GM21360 (cell line): ENCODE data around the gene SRSF2.
"Not testable (repeated sequence)": the region's sequence is repeated elsewhere in the genome, so short reads cannot be mapped to it uniquely, and the experiment has no call there.

ENCODE experiments used
- ATAC-seq: cut with Tn5 transposase; IDR thresholded peaks from one replicate; pipeline ENCODE4 v1.9.1; 2021; ENCODE audit warnings: mild to moderate bottlenecking, moderate library complexity; ENCODE audit not compliant: unreplicated experiment

Gene SRSF2

DNA sequence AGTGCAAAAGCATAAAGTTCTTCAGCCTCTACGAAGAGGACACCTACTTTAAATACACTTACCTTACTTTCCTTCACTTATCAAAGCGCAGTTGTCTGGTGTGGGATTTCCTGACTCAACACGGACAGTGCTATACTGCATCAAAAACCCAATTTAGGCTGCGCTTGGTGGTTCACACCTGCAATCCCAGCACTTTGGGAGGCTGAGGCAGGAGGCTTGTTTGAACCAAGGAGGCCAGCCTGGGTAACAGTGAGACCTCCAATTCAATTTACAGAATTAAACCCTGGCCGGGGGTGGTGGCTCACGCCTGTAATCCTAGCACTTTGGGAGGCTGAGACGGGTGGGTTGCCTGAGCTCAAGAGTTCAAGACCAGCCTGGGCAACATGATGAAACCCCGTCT lies 14.9 kb downstream of the SRSF2 start:
- ATAC-seq, result no peak

DNA sequence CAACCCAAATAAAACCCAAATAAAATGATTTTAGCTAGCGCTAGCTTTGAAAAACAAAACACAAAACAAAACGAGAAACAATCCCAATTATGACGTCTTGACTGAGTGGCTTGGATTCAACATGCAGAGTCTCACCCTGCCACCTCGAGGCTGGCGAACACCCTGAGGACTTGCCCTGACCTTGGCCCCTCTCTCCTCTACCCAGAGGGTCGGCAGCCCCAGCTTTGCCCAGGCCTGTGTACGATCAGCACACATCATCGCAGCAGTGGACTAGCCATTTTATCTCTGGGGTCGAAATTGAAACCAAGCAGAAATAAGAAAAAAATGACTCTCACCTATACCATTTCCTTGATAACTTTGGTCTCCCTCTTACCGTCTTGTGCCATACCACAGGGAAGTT lies 15.7 kb downstream of the SRSF2 start:
- ATAC-seq, result no peak

DNA sequence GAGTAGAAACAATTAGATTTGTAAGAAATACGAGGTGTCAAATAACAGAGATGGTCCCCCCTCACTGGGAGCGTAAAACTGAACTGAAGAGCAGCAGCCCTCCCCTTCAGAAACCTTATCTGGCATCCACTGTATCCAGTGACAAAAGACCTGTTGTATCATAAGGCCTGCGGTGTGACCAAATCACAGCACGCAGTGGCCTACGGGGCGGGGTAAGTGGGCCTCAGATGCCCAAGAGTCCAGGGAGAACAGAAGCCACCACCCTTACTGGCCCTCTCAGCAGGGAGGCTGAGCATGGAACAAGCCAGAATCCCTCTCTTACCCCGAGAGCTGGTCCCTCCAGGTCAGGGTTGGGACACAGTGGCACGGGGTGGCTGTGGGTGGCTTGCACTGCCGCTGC lies 16.2 kb downstream of the SRSF2 start:
- ATAC-seq, result no peak

DNA sequence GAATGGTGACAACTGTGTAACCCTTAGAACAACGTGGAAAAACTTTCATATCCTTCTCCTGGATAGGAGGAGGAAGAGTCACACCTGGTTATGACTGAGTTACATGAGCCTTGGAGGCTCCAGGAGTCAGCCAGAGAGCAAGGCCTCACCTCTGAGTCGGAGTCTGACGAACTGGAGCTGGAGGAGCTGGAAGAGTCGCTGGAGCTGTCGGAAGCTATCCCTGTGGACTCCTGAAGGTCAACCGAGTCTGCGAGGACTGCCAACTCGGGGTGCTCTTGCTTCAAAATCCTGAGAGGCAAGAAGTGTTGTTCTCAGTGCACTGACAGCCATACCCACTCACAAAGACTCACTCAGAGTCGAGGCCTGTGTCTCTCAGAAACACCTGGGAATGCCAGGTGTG lies 16.9 kb downstream of the SRSF2 start:
- ATAC-seq, result no peak

DNA sequence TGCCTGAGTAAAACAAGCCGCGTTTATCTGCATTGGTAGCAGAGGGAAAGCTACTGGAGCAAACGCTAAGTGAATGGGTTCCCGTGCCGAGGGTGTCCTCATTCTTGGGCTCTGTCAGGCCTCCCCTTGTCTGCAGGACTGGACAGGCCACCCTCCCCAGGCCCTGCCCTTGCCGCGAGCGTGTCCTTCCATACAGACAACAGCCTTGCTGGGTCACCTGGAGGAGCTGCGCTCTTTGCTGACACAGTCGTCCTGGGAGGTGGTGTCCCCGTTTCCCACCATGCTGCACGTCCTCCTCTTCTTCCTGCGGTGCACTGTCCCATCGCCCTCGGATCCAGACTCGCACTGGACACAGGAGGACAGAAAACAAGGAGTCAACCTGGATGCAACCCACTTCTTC lies 18.6 kb downstream of the SRSF2 start:
- no peak for ATAC-seq

DNA sequence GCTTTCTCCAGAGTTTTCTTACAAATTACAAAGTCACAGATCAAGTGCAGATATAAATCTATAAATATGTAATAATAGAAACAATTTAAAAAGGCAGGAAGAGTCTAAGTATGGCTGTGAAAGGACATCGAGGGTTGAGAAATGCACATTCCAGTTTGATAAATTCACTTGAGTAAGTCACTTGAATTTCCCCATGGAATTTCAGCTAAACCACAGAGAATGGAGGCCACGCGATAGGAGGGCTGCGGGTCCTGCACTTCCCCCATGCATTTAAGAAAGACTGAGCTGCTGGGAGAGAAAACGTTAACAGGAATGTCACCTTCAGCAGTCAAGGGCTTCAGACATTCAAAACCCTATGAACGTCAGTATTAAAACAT lies 20.3 kb downstream of the SRSF2 start:
- ATAC-seq, result no peak

DNA sequence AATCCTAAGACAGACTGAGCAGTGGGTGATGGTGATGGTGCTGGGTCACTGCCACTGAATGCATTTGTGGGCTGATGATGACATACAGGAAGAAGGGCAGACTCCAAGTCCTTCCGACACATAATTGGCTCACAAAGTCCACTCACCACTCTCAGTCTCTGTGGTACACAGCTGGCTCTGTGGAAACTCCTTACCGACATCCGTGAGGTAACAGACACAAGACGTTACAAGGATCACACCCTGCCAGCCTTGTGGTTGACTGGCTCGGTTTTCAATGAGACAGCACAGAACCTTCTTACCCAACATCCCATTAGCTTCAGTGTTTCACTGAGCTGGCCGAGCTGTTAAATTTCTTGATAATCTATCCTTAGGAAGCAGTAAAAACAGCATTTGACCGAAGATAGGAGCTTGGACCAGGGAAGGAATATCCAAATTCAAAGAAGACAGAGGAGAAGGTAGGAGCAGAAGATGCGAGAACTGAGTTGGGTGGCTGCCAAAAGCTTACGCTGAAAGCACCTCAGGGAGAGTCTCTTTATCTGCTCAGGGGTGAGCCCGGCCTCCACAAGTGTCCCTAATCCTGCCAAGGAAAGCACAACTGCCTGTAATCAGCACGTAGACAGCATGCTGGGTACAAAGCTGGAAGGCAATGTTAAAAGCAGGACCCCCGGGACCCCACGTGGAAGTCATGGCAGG lies 20.8 kb downstream of the SRSF2 start:
- no peak for ATAC-seq

DNA sequence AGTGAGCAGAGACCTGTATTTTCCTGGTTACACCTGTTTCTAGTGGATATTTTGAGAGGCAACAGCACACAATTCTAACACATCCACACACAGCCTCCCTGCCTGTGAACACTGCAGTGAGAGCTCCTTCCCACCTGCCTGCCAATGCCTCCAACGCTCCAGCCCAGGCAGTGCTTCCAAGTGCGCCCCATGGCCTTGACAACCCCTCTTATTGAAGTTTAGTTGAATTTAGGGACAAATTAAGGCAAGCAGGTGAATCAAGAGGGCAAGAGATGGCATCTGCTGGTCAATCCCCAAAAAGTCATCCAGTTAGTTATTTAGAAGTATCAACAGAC lies 21.7 kb downstream of the SRSF2 start:
- ATAC-seq, result no peak

DNA sequence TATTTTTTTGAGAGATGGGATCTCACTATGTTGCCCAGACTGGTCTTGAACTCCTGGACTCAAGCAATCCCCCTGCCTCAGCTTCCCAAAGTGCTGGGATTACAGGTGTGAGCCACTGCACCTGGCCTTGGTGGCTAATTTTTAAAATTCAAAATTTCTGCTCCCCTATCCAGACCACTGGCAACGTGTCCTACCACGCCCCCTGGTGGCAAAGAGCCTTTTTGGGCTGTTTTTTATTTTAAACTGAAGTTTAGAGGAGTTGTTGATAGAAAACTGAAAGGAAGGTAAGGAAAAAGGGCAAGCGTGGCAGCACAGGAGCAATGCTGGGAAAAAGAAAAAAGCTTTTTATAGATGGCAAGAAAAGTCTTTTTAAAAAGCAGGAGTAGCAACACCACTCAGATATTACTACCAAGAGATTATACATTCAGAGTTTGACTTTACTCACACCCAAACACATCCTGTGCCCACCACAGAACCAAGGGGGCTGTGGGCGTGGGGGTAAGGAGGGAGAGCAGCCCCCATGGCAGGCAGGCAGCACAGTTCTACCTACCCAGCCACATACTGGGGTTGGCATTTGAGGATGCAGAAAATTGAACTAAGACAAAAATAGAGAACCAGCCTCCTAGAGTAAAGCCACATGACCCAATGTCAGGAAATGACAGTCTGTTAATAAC lies 22.2 kb downstream of the SRSF2 start:
- ATAC-seq, result no peak

DNA sequence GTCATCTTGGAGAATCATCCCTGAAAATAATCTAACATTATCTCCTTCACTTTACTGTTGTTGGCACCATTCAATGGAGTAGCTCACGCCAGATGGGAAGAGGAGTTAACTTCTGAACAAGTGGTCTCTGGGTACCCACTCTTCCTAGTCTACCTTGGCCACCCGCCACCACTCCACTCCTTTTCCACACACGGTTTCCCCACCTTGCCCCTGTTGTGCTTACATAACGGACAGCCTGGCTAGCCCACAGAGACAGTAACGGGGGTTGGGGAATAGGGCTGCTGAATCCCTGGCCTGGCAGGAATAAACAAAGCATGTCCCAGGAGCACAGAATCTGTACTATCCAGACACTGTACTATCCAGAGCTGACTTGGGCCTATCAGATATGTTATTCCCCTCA lies 22.8 kb downstream of the SRSF2 start:
- no peak for ATAC-seq

DNA sequence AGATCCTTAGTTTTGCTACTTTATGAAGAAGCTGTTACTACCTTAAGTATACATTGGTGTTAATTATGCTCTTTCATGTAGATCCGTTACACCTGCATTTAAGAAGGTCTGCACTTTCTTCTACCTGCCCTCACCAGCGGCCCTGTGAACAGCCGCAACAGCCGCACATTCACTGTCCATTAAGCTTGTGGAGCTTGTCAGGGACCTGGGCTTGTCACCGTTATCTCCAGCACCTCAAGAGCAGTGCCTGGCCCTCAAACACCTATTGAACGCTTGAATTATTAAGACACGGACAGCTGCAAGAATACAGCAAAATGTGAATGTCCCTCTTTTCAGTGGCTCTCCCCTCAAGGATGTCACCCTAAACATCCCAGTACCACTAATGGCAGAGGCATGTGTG lies 23.4 kb downstream of the SRSF2 start:
- ATAC-seq, result no peak

DNA sequence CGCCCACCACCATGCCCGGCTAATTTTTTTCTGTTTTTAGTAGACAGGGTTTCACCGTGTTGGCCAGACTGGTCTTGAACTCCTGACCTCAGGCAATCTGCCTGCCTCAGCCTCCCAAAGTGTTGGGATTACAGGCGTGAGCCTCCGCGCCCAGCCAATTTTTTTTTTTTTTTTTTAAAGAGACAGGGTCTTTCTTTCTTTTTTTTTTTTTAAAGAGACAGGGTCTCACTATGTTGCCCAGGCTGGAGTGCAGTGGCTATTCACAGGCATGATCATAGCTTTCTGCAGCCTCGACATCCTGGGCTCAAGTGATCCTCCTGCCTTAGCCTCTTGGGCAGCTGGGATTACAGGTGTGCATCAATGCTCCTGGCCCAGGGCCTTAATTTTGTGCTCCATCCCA lies 24.8 kb downstream of the SRSF2 start:
- ATAC-seq, result not testable (repeated sequence)

DNA sequence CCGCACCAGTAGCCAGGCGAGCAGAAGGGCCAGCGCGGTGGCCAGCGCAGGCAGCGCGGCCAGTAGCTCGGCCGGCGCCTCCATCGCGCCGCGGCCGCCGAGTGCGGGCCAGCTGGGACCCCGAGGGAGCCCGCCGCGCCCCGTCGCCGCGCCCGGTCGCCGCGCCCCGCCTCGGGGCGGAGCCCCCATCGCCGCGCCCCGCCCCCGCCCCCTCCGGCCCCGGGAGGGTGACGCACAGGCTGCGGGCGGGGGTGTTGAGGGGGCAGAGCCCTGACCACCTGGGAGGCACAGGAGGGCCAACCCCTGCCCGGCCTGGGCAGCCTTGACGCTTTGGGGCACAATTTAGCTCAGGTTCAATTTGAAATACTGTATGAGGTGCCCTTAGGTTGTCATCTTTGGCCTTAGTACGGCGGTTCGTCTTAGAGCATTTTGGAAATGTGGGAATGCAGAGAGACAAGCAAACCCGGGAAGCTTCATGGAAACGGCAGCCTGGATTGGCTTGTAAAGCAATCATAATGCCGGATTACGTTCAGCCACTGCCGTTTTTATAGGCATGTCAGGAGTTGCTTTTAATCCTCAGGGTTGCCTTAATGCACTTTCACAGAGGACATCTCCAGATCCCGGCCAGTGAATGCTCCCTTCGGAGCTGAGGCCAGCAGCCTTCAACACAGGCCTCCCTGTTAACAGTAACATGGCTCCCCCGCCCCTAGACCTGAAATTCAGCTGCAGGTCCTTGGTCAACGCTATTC lies 26.1 kb downstream of the SRSF2 start, which contains the start of gene MXRA7:
Gene MXRA7 (minus strand): TSS at position 103 of the 749 bp plus-strand sequence. CDS start 19 bp downstream, at position 84.
- ATAC-seq, result no peak

DNA sequence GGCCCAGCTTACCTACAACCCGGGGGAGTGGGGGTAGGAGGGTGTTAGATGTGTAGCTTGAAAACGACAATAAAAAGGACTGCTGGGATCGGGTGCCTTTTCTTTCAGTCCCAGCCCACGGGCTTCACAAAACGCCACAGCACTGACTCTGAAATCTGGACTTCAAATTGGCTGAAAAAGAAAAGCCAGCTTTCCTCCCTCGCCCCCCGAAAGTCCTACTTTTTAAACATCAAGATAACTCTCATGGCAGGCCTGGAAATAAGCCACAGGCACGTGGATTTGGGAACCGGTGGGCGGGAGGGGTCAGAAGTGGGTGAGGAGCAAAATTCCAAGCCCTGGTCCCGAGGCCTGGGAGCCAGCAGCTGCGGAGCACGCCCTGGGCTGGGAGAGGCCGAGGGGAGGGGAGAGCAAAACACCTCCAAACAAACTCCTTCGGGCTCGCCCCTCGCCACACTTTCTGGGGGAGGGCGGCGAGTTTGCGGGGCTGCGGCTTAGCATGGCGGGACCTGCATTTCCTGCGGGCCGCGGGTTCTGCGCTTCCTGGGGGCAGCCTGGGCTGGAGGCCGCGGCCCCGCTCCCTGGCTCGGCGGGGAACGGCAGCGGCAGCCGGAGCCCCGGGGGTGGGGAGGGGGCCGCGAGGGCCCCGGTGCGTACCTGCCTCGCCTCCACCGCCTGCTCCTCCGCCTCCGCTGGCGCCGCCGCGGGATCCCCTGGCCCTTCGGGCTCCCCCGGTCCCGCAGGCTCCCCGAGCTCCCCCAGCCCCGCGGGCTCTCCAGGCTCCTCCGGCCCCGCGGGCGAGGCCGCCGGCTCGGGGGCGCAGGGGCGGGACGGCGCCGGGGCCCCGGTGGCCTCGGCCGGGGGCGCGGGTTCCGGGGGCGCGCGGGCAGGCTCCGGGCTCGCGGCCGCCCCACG lies 26.9 kb downstream of the SRSF2 start:
- ATAC-seq, result not testable (repeated sequence)

DNA sequence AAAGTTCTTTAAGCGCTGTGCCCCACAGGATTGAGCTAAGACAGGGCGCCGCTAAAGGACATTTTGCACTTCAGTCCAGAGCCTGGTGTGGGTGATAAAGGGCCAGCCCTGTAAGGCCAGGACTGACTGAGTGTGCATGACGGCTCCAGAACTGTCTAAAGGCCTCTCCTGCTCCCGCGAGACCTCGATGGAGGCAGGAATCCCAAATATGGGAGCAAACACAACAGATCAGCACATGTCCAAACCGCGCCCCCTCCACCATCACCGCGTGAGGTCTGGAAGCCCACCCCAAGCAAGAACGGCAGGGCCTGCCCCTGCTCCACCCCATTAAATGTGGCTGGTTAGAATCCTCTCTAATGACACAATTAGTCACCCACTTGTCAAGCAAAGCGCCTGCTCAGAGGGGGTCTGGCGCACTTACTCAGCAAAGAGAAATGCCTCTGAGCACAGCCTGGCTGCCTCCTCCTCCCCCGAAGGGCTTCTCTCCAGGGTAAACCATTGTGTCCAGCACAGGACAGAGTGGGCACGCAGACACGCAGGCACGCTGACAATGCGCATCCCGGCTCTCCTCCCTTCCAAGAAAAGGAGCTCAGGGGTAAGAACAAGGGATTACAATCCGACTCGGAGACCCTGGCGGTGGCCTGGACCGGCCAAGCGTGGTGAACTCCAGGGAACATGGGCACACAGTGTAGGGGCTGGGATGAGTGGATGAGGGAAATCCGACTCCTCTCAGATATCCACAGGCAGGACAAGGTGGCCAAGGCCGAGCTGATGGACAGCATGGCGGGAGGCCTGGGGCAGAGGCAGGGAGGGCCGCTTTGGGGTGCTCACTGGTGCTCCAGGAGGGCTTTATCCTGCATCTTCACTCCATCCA lies 27.8 kb downstream of the SRSF2 start:
- no peak for ATAC-seq

DNA sequence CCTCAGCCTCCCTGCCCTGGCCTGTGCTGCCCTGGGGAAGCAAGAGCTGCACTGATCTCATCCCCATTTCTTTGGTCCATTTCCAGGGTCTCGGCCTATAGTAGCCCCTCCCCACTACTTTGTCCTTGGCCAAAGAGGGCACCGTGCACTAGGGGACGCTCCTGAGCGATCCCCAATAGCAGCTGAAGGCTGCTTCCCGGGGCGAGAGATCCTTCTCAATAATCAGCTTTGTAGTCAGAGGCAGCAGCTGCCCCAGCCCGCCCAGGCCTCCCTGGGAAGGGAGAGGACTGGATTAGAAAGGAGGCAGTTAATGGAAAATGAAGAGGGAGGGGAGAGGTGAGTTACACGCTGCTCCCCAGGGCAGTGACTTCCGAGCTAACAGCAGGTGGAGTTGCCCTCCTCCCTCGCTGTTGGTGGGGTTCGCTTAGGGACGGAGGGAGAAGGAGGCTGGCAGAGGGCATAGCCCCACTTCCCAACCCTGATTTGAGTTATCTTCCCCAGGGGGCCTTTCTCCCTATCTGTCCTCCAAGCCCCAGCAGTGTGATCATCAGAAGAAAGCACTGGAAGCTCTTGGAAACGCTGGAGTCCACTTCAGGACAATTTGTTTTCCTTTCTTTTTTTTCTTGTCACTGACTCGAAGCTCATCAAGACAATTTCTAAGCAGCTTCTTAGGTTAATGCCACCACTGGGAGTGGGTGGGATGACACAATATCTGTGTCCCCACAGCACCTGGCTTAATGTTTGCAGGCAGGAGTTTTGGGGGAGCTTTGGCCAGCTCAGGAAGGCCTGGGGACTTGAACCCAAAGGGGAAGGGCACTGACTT lies 28.9 kb downstream of the SRSF2 start:
- ATAC-seq, result no peak

DNA sequence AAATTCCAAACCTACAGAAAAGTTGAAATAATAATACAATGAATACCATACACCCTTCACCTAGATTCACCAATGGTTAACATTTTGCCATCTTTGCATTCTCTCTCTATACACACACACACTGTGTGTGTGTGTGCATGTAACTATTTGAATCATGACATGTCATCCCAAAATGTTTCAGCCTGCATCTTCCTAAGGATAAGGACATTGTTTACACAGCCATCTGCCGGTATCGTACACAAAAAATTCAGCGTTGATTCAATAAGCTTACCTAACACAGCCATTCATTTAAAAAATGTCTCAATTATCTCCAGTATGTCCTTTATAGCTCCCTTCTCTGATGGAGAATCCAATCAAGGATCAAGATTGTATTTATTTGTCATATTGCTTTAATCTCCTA lies 30.3 kb downstream of the SRSF2 start:
- ATAC-seq, result no peak

DNA sequence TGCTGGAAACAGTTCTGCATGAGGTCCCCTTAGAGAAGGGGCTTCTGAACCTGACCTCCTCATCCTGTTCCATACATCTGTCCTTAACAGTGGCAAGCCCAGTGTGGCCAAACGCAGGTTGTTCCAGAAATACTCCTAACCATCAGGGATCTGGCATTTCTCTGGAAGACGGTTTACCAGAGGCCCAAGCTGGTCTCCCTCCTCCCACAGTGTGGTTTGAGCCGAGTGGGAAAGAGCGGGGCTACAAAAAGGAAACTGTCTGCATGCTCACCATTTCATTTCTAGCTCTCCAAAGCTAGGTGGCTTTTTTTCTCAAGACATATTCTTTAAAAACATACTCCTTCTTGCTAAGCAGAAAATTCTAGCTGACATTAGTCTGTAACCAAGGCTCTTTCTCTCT lies 32.3 kb downstream of the SRSF2 start:
- ATAC-seq, result no peak

DNA sequence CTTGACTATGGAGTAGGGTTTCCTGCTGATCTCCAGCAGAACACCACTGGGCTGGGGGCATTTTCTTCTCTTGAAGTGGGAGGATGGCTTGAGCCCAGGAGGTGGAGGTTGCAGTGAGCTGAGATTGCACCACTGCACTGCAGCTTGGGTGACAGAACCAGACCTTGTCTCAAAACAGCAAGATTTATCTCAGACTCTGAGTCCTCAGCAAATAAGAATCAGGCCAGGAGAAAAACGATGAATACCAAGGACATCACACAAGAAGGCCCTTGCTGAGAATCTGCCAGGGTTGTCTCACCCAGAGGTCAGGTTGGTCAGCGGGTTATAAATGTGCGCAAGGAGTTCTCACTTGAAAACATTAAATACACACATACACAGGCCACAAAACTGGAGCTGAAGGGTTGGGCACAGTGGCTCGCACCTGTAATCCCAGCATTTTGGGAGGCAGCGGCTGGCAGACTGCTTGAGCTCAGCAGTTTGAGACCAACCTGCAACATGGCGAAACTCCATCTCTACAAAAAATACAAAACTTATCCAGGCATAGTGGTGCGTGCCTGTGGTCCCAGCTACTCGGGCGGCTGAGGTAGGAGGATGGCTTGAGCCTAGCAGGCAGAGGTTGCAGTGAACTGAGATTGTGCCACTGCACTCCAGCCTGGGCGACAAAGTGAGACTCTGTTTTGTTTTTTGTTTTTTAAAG lies 34.0 kb downstream of the SRSF2 start:
- no peak for ATAC-seq
